ENCODE results near the gene NKIRAS2.

Gene NKIRAS2

DNA sequence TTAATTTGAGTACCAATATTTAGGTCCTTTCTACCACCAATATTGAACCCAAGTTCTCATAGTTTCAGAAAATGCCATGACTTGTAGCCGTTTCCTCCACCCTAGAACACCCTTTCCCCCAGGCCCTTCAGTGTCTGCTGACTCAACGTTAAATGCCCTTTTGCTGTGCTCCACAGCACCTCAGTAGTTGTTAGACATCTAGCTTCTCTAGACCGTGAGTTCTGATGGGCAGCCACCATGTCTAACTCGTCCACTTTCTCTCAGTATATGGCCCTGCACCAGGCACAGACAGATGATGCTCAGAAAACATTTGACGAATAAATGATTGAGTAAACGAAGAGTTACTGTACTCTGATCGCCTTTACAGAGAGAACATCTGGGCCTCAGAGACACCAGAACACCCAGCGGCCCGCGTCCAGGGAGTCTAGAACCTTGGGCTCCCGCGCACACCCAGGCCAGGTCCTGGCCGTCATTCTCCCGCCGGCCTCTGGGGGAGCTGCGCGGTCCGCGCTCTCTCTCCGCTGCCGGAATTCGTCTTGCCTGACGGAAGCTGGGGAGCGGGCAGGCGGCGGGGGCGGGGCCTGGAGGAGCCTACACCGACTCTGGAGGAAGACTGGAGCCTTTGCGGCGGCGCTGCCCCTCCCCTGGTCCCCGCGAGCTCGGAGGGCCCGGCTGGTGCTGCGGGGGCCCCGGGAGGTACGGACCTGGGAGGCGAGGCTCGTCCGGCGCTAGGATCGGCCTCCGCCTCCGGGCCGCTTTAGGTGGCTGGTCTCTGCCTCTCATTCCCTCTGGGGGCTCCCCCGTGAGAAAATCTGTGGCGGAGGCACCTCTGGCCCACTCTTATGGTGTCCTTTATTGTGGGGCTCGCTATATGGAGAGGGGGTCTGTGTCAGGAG, at the start of gene NKIRAS2:
Gene NKIRAS2, plus strand, starts transcription at position 582 of the 896 bp plus-strand sequence. CDS start 1,488 bp downstream, outside the sequence.
- TF ChIP-seq, protein P1, sequence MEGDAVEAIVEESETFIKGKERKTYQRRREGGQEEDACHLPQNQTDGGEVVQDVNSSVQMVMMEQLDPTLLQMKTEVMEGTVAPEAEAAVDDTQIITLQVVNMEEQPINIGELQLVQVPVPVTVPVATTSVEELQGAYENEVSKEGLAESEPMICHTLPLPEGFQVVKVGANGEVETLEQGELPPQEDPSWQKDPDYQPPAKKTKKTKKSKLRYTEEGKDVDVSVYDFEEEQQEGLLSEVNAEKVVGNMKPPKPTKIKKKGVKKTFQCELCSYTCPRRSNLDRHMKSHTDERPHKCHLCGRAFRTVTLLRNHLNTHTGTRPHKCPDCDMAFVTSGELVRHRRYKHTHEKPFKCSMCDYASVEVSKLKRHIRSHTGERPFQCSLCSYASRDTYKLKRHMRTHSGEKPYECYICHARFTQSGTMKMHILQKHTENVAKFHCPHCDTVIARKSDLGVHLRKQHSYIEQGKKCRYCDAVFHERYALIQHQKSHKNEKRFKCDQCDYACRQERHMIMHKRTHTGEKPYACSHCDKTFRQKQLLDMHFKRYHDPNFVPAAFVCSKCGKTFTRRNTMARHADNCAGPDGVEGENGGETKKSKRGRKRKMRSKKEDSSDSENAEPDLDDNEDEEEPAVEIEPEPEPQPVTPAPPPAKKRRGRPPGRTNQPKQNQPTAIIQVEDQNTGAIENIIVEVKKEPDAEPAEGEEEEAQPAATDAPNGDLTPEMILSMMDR (IDR thresholded peaks at IDR 0.05; ENCODE audit: control extremely low read depth, extremely low read depth, low read depth, missing control alignments), result peak; percentile 96
- ChIA-PET CTCF (interaction anchor here (0.7 to 10.4 kb wide), 37 partner anchors 9 to 377 kb away, joined by 3 to 123 read pairs (median 4); partner anchors contain the start of genes CNP, EIF1, GHDC and HCRT), POLR2A (interaction anchor here (0.7 to 1.0 kb wide), 2 partner anchors 19 to 21 kb away, joined by 3 to 4 read pairs; no protein-coding TSS in a partner anchor)
- DNase-seq (ENCODE audit: extremely low spot score), result peak; percentile 94

DNA sequence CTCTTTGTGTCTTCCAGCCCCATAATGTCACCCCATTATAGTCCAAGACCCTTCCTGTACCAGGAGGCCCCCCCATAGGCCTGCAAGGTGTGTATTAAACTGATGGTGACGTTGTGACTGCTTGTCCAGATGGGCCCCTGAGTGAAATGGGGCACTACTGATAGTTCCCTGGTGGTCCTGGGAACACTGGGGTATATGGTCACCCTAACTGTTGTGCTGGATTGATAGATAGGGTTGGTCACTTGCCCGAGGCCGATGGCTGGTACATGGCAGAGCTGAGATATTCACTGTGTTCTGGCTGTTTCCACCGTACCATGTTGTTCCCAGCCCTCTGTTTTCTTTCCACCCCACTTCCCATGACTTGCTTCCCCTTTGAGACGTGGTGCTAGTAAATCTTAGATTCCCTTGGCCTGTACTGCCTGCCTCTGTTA, 49.0 kb upstream of the NKIRAS2 start:
- TF ChIP-seq, protein P1 (IDR thresholded peaks at IDR 0.05; ENCODE audit: control extremely low read depth, extremely low read depth, low read depth, missing control alignments), result no peak
- DNase-seq (ENCODE audit: extremely low spot score), result no peak
- POLR2A ChIA-PET, result no interaction called here
- CTCF ChIA-PET, result no interaction called here

DNA sequence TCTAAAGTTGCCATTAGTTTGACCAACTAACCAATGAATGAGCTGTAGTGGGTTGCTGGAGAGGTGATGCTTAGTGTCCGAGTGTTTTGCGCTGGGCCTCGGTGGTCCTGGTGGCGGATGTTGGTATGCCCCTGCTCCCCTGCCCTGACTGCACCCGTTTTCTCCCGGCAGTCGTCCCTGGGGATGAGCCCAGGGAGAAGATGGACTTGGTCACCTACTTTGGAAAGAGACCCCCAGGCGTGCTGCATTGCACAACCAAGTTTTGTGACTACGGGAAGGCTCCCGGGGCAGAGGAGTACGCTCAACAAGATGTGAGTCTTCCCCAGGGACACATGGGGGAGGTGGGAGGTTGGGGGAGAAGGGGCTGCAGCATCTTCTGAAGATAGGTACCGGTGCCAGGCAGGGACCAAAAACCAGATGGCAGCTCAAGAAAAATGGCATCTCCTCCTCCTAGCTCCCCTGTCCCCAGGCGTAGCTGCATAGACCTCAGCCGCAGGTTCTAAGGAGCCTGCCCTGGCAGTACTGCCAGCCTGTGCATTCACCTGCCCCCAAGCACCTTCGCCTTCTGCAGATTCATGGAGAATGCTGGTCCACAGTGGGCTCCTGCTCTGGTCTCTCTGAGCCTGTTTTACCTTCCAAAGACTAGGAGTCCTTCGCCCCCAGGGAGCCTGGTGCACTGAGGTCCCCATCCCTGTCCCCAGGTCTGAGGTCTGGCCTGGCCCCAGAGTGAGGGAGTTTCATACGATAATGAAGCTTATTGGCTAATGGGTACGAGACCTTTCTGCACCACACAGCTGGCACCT, 48.0 kb upstream of the NKIRAS2 start:
- POLR2A ChIA-PET, result no interaction called here
- CTCF ChIA-PET, result interaction anchor here (0.9 to 1.2 kb wide), 5 partner anchors 8 to 48 kb away, joined by 3 to 7 read pairs (median 3); partner anchors contain the start of gene NKIRAS2
- TF ChIP-seq, protein P1 (IDR thresholded peaks at IDR 0.05; ENCODE audit: control extremely low read depth, extremely low read depth, low read depth, missing control alignments), result no peak
- DNase-seq (ENCODE audit: extremely low spot score), result no peak

DNA sequence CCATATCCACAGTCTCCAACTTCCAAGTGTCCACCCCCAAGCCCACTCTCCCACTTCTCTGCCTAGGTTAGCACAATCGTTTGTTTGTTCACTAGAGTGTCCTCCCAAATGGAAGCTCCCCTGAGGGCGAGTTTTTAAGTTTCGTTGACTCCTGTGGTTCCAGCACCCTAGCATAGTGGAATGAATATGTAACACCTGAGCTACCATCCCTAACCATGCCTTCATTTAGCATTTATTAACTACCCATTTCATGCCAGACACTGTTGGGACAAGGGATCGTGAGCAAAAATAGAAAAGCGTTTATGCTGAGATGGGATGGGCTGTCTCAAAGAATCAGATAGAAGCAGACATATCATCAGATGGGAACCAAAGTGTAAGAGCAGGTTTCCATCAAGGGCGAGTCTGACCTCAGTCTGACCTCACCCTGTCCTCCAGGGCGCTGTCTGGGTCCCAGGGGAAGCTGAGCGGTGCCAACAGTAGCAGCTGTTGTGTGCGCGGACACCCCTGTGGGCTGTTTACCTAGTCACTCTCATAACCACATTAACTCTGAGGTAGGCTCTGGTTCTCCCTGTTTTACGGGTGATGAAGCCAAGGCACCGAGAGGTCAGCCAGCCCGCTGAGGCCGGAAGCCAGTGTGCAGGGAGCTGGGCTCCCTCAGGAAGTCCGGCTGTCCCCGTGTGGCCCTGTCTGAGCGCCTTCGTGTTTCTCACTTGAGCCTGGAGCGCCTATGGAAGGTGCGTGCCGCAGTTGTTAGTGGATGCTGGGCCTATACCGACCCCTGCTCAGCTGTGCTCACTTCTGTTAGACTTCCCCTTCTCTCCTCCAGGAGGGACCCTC, 47.1 kb upstream of the NKIRAS2 start:
- CTCF ChIA-PET, result interaction anchor here (1.0 to 1.4 kb wide), 6 partner anchors 9 to 209 kb away, joined by 3 to 7 read pairs (median 3); no protein-coding TSS in a partner anchor
- POLR2A ChIA-PET, result no interaction called here
- no peak for DNase-seq (ENCODE audit: extremely low spot score)
- TF ChIP-seq, protein P1 (IDR thresholded peaks at IDR 0.05; ENCODE audit: control extremely low read depth, extremely low read depth, low read depth, missing control alignments), result no peak

DNA sequence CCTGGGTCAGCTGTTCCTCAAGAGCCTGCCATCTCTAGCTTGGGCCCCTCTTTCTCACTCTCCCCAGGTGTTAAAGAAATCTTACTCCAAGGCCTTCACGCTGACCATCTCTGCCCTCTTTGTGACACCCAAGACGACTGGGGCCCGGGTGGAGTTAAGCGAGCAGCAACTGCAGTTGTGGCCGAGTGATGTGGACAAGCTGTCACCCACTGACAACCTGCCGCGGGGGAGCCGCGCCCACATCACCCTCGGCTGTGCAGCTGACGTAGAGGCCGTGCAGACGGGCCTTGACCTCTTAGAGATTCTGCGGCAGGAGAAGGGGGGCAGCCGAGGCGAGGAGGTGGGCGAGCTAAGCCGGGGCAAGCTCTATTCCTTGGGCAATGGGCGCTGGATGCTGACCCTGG, 46.5 kb upstream of the NKIRAS2 start:
- ChIA-PET CTCF (interaction anchor here (1.2 to 1.4 kb wide), 3 partner anchors 10 to 208 kb away, joined by 3 to 7 read pairs (median 3); no protein-coding TSS in a partner anchor), POLR2A (no interaction called here)
- TF ChIP-seq, protein P1 (IDR thresholded peaks at IDR 0.05; ENCODE audit: control extremely low read depth, extremely low read depth, low read depth, missing control alignments), result no peak
- DNase-seq (ENCODE audit: extremely low spot score), result no peak
